GM13977 (cell line): ENCODE results near the gene FAM168B.

ENCODE experiments used
- DNase-seq: peaks from one replicate; pipeline ENCODE4 v3.0.0; 2012; ENCODE audit warnings: low spot score
- in situ Hi-C: fragments of 300-500 bp; cut with MboI; formaldehyde crosslinking; loops from one replicate; pipeline ENCODE4 v1.12.0; 2022; ENCODE audit warnings: low sequenced_read_pairs, low pct_unique_long_range_greater_than_20kb, mixed read lengths, inconsistent platforms; ENCODE audit not compliant: unreplicated experiment
- TF ChIP-seq, protein P1 (sequence below): IDR thresholded peaks from 2 replicates; pipeline ENCODE4 v1.5.1; 2012; ENCODE audit warnings: mild to moderate bottlenecking, control low read depth; ENCODE audit not compliant: insufficient read depth; ENCODE audit errors: extremely low read depth, missing control alignments

The FAM168B gene

GRCh38 chr2:131026919-131027318 lies 66.3 kb downstream of the FAM168B start:
- DNase-seq, result no peak
- TF ChIP-seq, protein P1, sequence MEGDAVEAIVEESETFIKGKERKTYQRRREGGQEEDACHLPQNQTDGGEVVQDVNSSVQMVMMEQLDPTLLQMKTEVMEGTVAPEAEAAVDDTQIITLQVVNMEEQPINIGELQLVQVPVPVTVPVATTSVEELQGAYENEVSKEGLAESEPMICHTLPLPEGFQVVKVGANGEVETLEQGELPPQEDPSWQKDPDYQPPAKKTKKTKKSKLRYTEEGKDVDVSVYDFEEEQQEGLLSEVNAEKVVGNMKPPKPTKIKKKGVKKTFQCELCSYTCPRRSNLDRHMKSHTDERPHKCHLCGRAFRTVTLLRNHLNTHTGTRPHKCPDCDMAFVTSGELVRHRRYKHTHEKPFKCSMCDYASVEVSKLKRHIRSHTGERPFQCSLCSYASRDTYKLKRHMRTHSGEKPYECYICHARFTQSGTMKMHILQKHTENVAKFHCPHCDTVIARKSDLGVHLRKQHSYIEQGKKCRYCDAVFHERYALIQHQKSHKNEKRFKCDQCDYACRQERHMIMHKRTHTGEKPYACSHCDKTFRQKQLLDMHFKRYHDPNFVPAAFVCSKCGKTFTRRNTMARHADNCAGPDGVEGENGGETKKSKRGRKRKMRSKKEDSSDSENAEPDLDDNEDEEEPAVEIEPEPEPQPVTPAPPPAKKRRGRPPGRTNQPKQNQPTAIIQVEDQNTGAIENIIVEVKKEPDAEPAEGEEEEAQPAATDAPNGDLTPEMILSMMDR, result no peak
- in situ Hi-C loops, result no loop called here

DNA sequence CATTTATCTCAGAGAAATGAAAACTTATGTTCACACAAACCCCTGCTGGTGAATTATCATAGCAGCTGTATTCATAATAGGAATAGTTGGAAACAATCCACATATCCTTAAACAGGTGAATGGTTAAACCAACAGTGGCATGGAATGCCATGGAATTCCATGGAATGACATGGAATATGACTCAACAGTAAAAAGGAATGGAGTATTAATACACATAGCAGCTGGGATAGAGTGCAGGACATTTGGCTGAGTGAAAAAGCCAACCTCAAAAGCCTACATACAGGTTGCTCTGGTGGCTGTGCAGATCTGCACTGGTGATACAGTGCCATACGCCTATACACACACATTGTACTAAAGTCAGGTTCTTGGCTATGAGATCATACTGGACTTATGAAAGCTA lies 69.5 kb downstream of the FAM168B start:
- TF ChIP-seq, protein P1, result no peak
- DNase-seq, result no peak
- in situ Hi-C loops, result no loop called here

DNA sequence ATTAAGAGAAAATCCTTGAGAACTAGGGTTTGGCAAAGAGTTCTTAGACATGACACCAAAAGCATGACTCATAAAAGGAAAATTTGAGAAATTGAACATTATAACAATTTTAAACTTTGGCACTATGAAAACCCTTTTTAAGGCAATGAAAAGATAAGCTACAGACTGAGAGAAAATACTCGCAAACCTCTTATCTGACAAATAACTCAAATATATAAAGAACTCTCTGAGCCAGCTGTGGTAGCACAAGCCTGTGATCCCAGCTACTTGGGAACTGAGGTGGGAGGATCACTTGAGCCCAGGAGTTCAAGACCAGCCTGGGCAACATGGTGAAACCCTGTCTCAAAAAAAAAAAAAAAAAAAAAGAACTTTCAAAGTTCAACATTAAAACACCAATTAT lies 70.5 kb downstream of the FAM168B start:
- TF ChIP-seq, protein P1, result no peak
- DNase-seq, result no peak
- in situ Hi-C loops, result no loop called here

DNA sequence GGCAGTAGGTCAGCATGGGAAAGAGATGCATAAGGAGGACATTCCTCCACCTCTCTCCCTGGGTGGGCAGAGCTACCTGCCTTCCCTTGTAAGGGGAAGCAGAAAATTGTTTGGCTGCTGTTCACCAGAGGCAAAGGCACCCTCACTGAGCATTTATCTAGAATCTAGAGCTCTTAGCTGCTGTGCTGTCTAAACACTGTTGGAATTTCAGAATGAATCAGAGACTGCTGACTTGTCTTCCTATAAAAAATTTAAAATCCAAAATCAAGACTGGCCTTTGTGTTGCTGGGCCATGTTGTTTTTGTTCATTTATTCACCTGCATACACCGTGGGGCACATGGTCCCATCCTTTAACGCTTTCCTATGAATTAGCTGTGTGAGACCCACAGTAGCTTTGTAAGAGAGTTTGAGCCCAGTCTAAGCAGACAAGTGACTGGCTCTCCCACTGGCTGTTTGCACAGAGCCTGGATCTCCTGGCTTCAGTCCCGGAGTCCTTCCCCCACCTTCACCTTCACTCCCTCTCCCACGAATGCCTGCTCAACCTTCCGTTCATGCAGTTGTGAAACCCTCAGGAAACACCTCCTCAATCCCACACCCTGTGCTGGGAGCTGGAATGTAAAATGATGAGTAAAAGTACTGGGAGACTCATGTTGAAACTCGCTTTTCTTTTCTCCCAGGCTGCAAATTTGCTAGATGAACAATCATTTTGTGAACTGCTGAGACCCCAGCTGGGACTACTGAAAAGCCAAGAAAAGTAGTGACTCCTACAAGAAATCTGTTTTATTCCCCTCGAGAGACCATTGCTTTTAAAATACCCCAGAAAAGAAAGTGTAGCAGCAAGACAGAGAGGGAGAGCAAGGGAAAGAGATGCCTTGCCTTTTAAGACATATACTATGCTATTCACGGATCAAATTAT lies 76.2 kb downstream of the FAM168B start:
- in situ Hi-C loops, result no loop called here
- TF ChIP-seq, protein P1, result no peak
- no peak for DNase-seq

- DNase-seq, result no peak
- TF ChIP-seq, protein P1, result no peak
- in situ Hi-C loops, result no loop called here
These were observed 77.5 kb downstream of the FAM168B start for GRCh38 chr2:131015764-131016163.

DNA sequence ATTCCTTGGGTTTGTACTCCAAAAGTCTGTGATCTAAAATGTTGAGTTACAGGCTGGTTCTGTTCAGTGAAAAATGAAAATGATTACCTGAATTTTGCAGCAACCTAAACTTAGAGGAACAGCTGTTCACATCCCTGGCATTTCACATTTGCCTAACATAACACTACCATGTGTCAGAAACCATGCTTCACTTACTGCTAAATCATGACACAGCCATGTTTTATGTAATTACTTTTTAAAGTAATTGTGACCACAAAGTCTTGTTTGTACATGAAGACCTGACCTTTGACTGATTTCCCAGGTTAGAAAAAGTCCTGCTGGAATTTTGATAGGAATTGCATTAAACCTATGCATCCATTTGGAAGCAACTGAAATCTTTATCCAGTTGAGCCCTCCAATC lies 79.1 kb downstream of the FAM168B start:
- TF ChIP-seq, protein P1, result no peak
- no peak for DNase-seq
- in situ Hi-C loops, result no loop called here
